ENCODE results near the gene HPN.

HPN gene

GRCh38 chr19:35058370-35058769 is 16.8 kb downstream of the HPN start:
- Histone ChIP-seq H3K27ac (ENCODE audit: extremely low read depth, low read depth, low read length) (no peak overlapping the region), H3K4me1 (ENCODE audit: control insufficient read depth, insufficient read depth, low read length) (peaks cover 7% of the 10 kb centered on the region; the same call in 1 of the 2 replicates), H3K4me3 (ENCODE audit: low read depth, low read length) (no peak overlapping the region), H3K9me3 (ENCODE audit: control insufficient read depth, insufficient read depth, low read depth, low read length) (no peaks in the 10 kb centered on the region; the same call in 1 of the 2 replicates), H3K36me3 (ENCODE audit: control insufficient read depth in 2 of 2, insufficient read depth in 1 of 2, low read length in 2 of 2) (no peaks in the 10 kb centered on the region; a peak in 1 of 3 replicates)
- TF ChIP-seq ZNF596 (tag by site-specific recombination; IDR thresholded peaks at IDR 0.05) = no peak
- no peak for TF ChIP-seq OSR2 (tag by site-specific recombination; IDR thresholded peaks at IDR 0.05)
- TF ChIP-seq ZNF785 (tag by site-specific recombination; IDR thresholded peaks at IDR 0.05) = no peak
- TF ChIP-seq ZNF18 (tag by site-specific recombination; IDR thresholded peaks at IDR 0.05) = no peak
- TF ChIP-seq ZNF211 (tag by site-specific recombination; IDR thresholded peaks at IDR 0.05; ENCODE audit: low read depth) = no peak
- TF ChIP-seq GLI2 (tag by site-specific recombination; IDR thresholded peaks at IDR 0.05; ENCODE audit: borderline replicate concordance, low read depth) = no peak
- TF ChIP-seq ZNF561 (tag by site-specific recombination; IDR thresholded peaks at IDR 0.05; ENCODE audit: borderline replicate concordance) = no peak
- TF ChIP-seq ZNF112 (tag by site-specific recombination; IDR thresholded peaks at IDR 0.05) = no peak
- TF ChIP-seq ZBTB17 (tag by site-specific recombination; IDR thresholded peaks at IDR 0.05) = no peak
- no peak for TF ChIP-seq ZNF555 (tag by site-specific recombination; conservative IDR thresholded peaks at IDR 0.05)
- no peak for TF ChIP-seq SALL2 (tag by site-specific recombination; IDR thresholded peaks at IDR 0.05; ENCODE audit: borderline replicate concordance)
- POLR2A ChIA-PET = no interaction called here
- CTCF ChIA-PET = interaction anchor here (0.6 to 9.6 kb wide), 13 partner anchors 9 to 532 kb away, joined by 3 to 193 read pairs (median 5); partner anchors contain the start of genes HPN and LGI4

GRCh38 chr19:35059006-35059798 is 17.7 kb downstream of the HPN start:
- Histone ChIP-seq H3K27ac (ENCODE audit: extremely low read depth, low read depth, low read length) (no peak overlapping the region), H3K9me3 (ENCODE audit: control insufficient read depth, insufficient read depth, low read depth, low read length) (no peaks in the 10 kb centered on the region; the same call in 1 of the 2 replicates), H3K4me1 (ENCODE audit: control insufficient read depth, insufficient read depth, low read length) (peaks cover 7% of the 10 kb centered on the region; the same call in 1 of the 2 replicates), H3K4me3 (ENCODE audit: low read depth, low read length) (no peak overlapping the region), H3K36me3 (ENCODE audit: control insufficient read depth in 2 of 2, insufficient read depth in 1 of 2, low read length in 2 of 2) (no peaks in the 10 kb centered on the region; a peak in 1 of 3 replicates)
- POLR2A ChIA-PET = no interaction called here
- CTCF ChIA-PET = interaction anchor here (0.7 to 9.6 kb wide), 10 partner anchors 8 to 451 kb away, joined by 4 to 193 read pairs (median 8); partner anchors contain the start of genes HPN and LGI4
- TF ChIP-seq ZNF791 (tag by site-specific recombination; IDR thresholded peaks at IDR 0.05) (no peak), ZBTB1 (tag by site-specific recombination; IDR thresholded peaks at IDR 0.05) (no peak), ZNF514 (tag by site-specific recombination; IDR thresholded peaks at IDR 0.05) (no peak), ZSCAN16 (tag by site-specific recombination; IDR thresholded peaks at IDR 0.05) (peak; percentile 75; the same call in 1 of the 2 replicates), ZNF473 (tag by site-specific recombination; IDR thresholded peaks at IDR 0.05) (no peak), TRIM28 (IDR thresholded peaks at IDR 0.05; ENCODE audit: borderline replicate concordance, low read length) (no peak), BCL11A (tag by site-specific recombination; IDR thresholded peaks at IDR 0.05; ENCODE audit: low read depth) (no peak), ZNF558 (tag by site-specific recombination; IDR thresholded peaks at IDR 0.05) (no peak), ZNF639 (tag by site-specific recombination; IDR thresholded peaks at IDR 0.05) (no peak), ZNF26 (tag by site-specific recombination; IDR thresholded peaks at IDR 0.05) (no peak), ZFP69B (tag by site-specific recombination; IDR thresholded peaks at IDR 0.05) (no peak), ZNF670 (tag by site-specific recombination; IDR thresholded peaks at IDR 0.05; ENCODE audit: low read depth) (no peak), ZNF544 (tag by site-specific recombination; IDR thresholded peaks at IDR 0.05) (no peak), SCRT2 (tag by site-specific recombination; IDR thresholded peaks at IDR 0.05) (peak; percentile 88), ZNF202 (tag by site-specific recombination; IDR thresholded peaks at IDR 0.05; ENCODE audit: borderline replicate concordance) (no peak), ZNF416 (tag by site-specific recombination; IDR thresholded peaks at IDR 0.05) (no peak), ZSCAN23 (tag by site-specific recombination; IDR thresholded peaks at IDR 0.05) (no peak), ZNF488 (tag by site-specific recombination; IDR thresholded peaks at IDR 0.05) (no peak), ZFP3 (tag by site-specific recombination; IDR thresholded peaks at IDR 0.05; ENCODE audit: low read depth) (peak; percentile 22; the same call in 1 of the 2 replicates), ZNF140 (tag by site-specific recombination; IDR thresholded peaks at IDR 0.05) (no peak)
